Naive B cell (primary cell): Measurements from ENCODE around the gene CLEC2D. TPM values are rescaled to one million over a fixed set of nuclear protein-coding genes. Genes with fewer than 3 reads are reported as not detected.
"Not testable (repeated sequence)": the region's sequence is repeated elsewhere in the genome, so short reads cannot be mapped to it uniquely, and the experiment has no call there.

Experiments
- ATAC-seq, 2 donors: fragments of 150-1000 bp; cut with Tn5 transposase; 2 replicates each; pipeline ENCODE4 v1.10.0; 2021; ENCODE audit warnings: low read depth in 2 of 2, mild to moderate bottlenecking in 2 of 2, moderate library complexity in 2 of 2
- DNase-seq: peaks from one replicate; pipeline ENCODE4 v3.0.0; 2022
- H3K27ac Mint-ChIP-seq, 6 donors: one replicate each; pipeline ENCODE4 v1.8.0; 2020 to 2022; ENCODE audit warnings: mild to moderate bottlenecking in 6 of 6, mixed read lengths in 6 of 6, moderate library complexity in 5 of 6, inconsistent platforms in 2 of 6
- H3K27me3 Mint-ChIP-seq, 3 donors: one replicate each; pipeline ENCODE4 v1.8.0; 2021 to 2022; ENCODE audit warnings: mixed read lengths in 3 of 3, mild to moderate bottlenecking in 1 of 3
- H3K36me3 Mint-ChIP-seq, 2 donors: one replicate each; pipeline ENCODE4 v1.8.0; 2020 to 2022; ENCODE audit warnings: mixed read lengths in 2 of 2, inconsistent platforms in 1 of 2, mild to moderate bottlenecking in 1 of 2
- H3K4me1 Mint-ChIP-seq, 3 donors: one replicate each; pipeline ENCODE4 v1.8.0; 2020 to 2022; ENCODE audit warnings: mixed read lengths in 3 of 3, inconsistent platforms in 1 of 3, mild to moderate bottlenecking in 1 of 3, moderate library complexity in 1 of 3
- H3K4me3 Mint-ChIP-seq, 8 donors: one replicate each; pipeline ENCODE4 v1.8.0; 2020 to 2022; ENCODE audit warnings: mild to moderate bottlenecking in 8 of 8, mixed read lengths in 8 of 8, moderate library complexity in 8 of 8, inconsistent platforms in 2 of 8
- H3K9me3 Mint-ChIP-seq, 7 donors: one replicate each; pipeline ENCODE4 v1.8.0; 2020 to 2022; ENCODE audit warnings: mixed read lengths in 7 of 7, mild to moderate bottlenecking in 5 of 7, inconsistent platforms in 2 of 7, moderate library complexity in 1 of 7
- polyA plus RNA-seq, 6 donors: library from polyadenylated mRNA; unstranded; fragments of 300-500 nt; fragmentation: Illumina TruSeq; gene quantifications; one replicate each; pipeline ENCODE4 v1.2.3, GENCODE V29; 2021; ENCODE audit warnings: low read depth in 6 of 6

CLEC2D gene
- polyA plus RNA-seq, 6 donors from 2014 or later = 329 to 467 (median 350) TPM

GRCh38 chr12:9707864-9708808 lies 38.6 kb downstream of the CLEC2D start:
- peak; percentile 53 for DNase-seq
- Mint-ChIP-seq H3K9me3 (peaks cover 0 to 9% (median 0%) of the 10 kb centered on the region in 7 donors), H3K36me3 (peaks cover 7 to 10% of the 10 kb centered on the region in 2 donors), H3K4me3 (peak overlapping the region; percentile 44 to 85 (median 74)), H3K27me3 (no peaks in the 10 kb centered on the region), H3K27ac (peak overlapping the region; percentile 90 to 97 (median 94)), H3K4me1 (peaks cover 58 to 88% (median 81%) of the 10 kb centered on the region in 3 donors)
- ATAC-seq = peak; percentile 58 to 59

- Mint-ChIP-seq H3K4me1 (peaks cover 65 to 96% (median 88%) of the 10 kb centered on the region in 3 donors), H3K27me3 (no peaks in the 10 kb centered on the region), H3K9me3 (peaks cover 0 to 9% (median 0%) of the 10 kb centered on the region in 7 donors), H3K27ac (peak overlapping the region in 5 of 6 donors; percentile 74 to 97 (median 93)), H3K4me3 (peak overlapping the region in 1 of 8 donors; percentile 78), H3K36me3 (peaks cover 7 to 10% of the 10 kb centered on the region in 2 donors)
- DNase-seq = no peak
- ATAC-seq = no peak
Measured at GRCh38 chr12:9708853-9709252, 39.3 kb downstream of the CLEC2D start.

- ATAC-seq (no peak), DNase-seq (no peak)
- H3K4me3 Mint-ChIP-seq = peak overlapping the region in 5 of 8 donors; percentile 30 to 68 (median 51)
- peaks cover 74 to 100% (median 94%) of the 10 kb centered on the region in 3 donors for H3K4me1 Mint-ChIP-seq
- peak overlapping the region; percentile 15 to 97 (median 78) for H3K27ac Mint-ChIP-seq
- H3K9me3 Mint-ChIP-seq = peaks cover 0 to 5% (median 2%) of the 10 kb centered on the region in 7 donors
- peaks cover 11% of the 10 kb centered on the region in 2 donors for H3K36me3 Mint-ChIP-seq
- no peaks in the 10 kb centered on the region for H3K27me3 Mint-ChIP-seq
Measured at GRCh38 chr12:9710584-9711375, 41.3 kb downstream of the CLEC2D start.

- ATAC-seq (no peak), DNase-seq (no peak)
- Mint-ChIP-seq H3K27ac (peak overlapping the region in 5 of 6 donors; percentile 74 to 99 (median 92)), H3K27me3 (no peaks in the 10 kb centered on the region), H3K9me3 (peaks cover 0 to 10% (median 4%) of the 10 kb centered on the region in 7 donors), H3K36me3 (peaks cover 9 to 20% of the 10 kb centered on the region in 2 donors), H3K4me1 (peaks cover 73 to 100% (median 94%) of the 10 kb centered on the region in 3 donors), H3K4me3 (peak overlapping the region in 5 of 8 donors; percentile 4 to 79 (median 61))
Measured at GRCh38 chr12:9711664-9712063, 42.2 kb downstream of the CLEC2D start.

GRCh38 chr12:9713032-9713558 lies 43.6 kb downstream of the CLEC2D start:
- Mint-ChIP-seq H3K36me3 (peaks cover 9 to 20% of the 10 kb centered on the region in 2 donors), H3K27ac (peak overlapping the region; percentile 97 to 99 (median 98)), H3K4me3 (peak overlapping the region; percentile 16 to 87 (median 69)), H3K4me1 (peaks cover 71 to 98% (median 94%) of the 10 kb centered on the region in 3 donors), H3K9me3 (peaks cover 0 to 10% (median 3%) of the 10 kb centered on the region in 7 donors)
- ATAC-seq (peak; percentile 85 to 91), DNase-seq (peak; percentile 53)
- not testable (repeated sequence) for H3K27me3 Mint-ChIP-seq

- H3K4me3 Mint-ChIP-seq = peak overlapping the region; percentile 57 to 88 (median 79)
- H3K9me3 Mint-ChIP-seq = peaks cover 0 to 10% (median 3%) of the 10 kb centered on the region in 7 donors
- peaks cover 5 to 13% of the 10 kb centered on the region in 2 donors for H3K36me3 Mint-ChIP-seq
- no peak for DNase-seq
- no peaks in the 10 kb centered on the region for H3K27me3 Mint-ChIP-seq
- ATAC-seq = peak in 1 of 2 donors; percentile 17
- peaks cover 76 to 97% (median 95%) of the 10 kb centered on the region in 3 donors for H3K4me1 Mint-ChIP-seq
- peak overlapping the region; percentile 87 to 99 (median 94) for H3K27ac Mint-ChIP-seq
Measured at GRCh38 chr12:9717070-9717925, 47.8 kb downstream of the CLEC2D start.

- peaks cover 5 to 13% of the 10 kb centered on the region in 2 donors for H3K36me3 Mint-ChIP-seq
- H3K4me3 Mint-ChIP-seq = peak overlapping the region in 7 of 8 donors; percentile 32 to 89 (median 65)
- peaks cover 75 to 97% (median 92%) of the 10 kb centered on the region in 3 donors for H3K4me1 Mint-ChIP-seq
- peaks cover 0 to 10% (median 3%) of the 10 kb centered on the region in 7 donors for H3K9me3 Mint-ChIP-seq
- DNase-seq (no peak), ATAC-seq (no peak)
- no peaks in the 10 kb centered on the region for H3K27me3 Mint-ChIP-seq
- H3K27ac Mint-ChIP-seq = peak overlapping the region; percentile 78 to 97 (median 94)
Measured at GRCh38 chr12:9718968-9719367, 49.5 kb downstream of the CLEC2D start.

- H3K27ac Mint-ChIP-seq = peak overlapping the region; percentile 77 to 97 (median 94)
- peaks cover 0 to 10% (median 3%) of the 10 kb centered on the region in 7 donors for H3K9me3 Mint-ChIP-seq
- no peaks in the 10 kb centered on the region for H3K27me3 Mint-ChIP-seq
- DNase-seq = no peak
- peak overlapping the region in 7 of 8 donors; percentile 26 to 89 (median 65) for H3K4me3 Mint-ChIP-seq
- peaks cover 75 to 94% (median 84%) of the 10 kb centered on the region in 3 donors for H3K4me1 Mint-ChIP-seq
- no peak for ATAC-seq
- peaks cover 5 to 13% of the 10 kb centered on the region in 2 donors for H3K36me3 Mint-ChIP-seq
Measured at GRCh38 chr12:9719790-9720189, 50.3 kb downstream of the CLEC2D start.

GRCh38 chr12:9721394-9722092 lies 52.0 kb downstream of the CLEC2D start:
- Mint-ChIP-seq H3K36me3 (peaks cover 0 to under 1% of the 10 kb centered on the region in 2 donors), H3K27me3 (no peaks in the 10 kb centered on the region), H3K9me3 (no peaks in the 10 kb centered on the region), H3K27ac (peak overlapping the region; percentile 93 to 98 (median 96)), H3K4me1 (peaks cover 61 to 85% (median 66%) of the 10 kb centered on the region in 3 donors), H3K4me3 (peak overlapping the region; percentile 48 to 91 (median 66))
- peak; percentile 72 for DNase-seq
- peak; percentile 91 to 93 for ATAC-seq

- Mint-ChIP-seq H3K36me3 (no peaks in the 10 kb centered on the region), H3K27me3 (no peaks in the 10 kb centered on the region), H3K27ac (peak overlapping the region; percentile 49 to 97 (median 86)), H3K9me3 (no peaks in the 10 kb centered on the region), H3K4me3 (peak overlapping the region in 4 of 8 donors; percentile 7 to 68 (median 23)), H3K4me1 (peaks cover 47 to 62% (median 49%) of the 10 kb centered on the region in 3 donors)
- DNase-seq (no peak), ATAC-seq (no peak)
Measured at GRCh38 chr12:9724023-9724422, 54.5 kb downstream of the CLEC2D start.

GRCh38 chr12:9725213-9725870 lies 55.8 kb downstream of the CLEC2D start:
- H3K27ac Mint-ChIP-seq = peak overlapping the region in 1 of 6 donors; percentile 33
- H3K9me3 Mint-ChIP-seq = no peaks in the 10 kb centered on the region
- ATAC-seq = no peak
- H3K36me3 Mint-ChIP-seq = no peaks in the 10 kb centered on the region
- peaks cover 36 to 56% (median 37%) of the 10 kb centered on the region in 3 donors for H3K4me1 Mint-ChIP-seq
- no peaks in the 10 kb centered on the region for H3K27me3 Mint-ChIP-seq
- peak overlapping the region in 1 of 8 donors; percentile 6 for H3K4me3 Mint-ChIP-seq
- DNase-seq = no peak
